Trophoblast cell (in vitro differentiated cells and primary cell): ENCODE measurements around the gene BCL3.
A peak's percentile ranks its signal among the peaks of the same experiment; 100 is the strongest.
"Not testable (repeated sequence)": the region's sequence is repeated elsewhere in the genome, so short reads cannot be mapped to it uniquely, and the experiment has no call there.

Source experiments
- DNase-seq, 2 donors: peaks; one replicate each; pipeline ENCODE4 v3.0.0-alpha.2; 2016
- H2AFZ ChIP-seq: 2 replicates; pipeline ENCODE4 v1.6.1; 2013; ENCODE audit warnings: low read length, moderate library complexity, mild to moderate bottlenecking; ENCODE audit not compliant: insufficient read depth, poor library complexity
- H2AK5ac ChIP-seq: 2 replicates; pipeline ENCODE4 v1.6.1; 2013; ENCODE audit warnings: mild to moderate bottlenecking, low read length
- H2BK120ac ChIP-seq: 2 replicates; pipeline ENCODE4 v1.6.1; 2013; ENCODE audit warnings: low read length, mild to moderate bottlenecking, moderate library complexity; ENCODE audit not compliant: insufficient read depth, poor library complexity
- H2BK12ac ChIP-seq: 2 replicates; pipeline ENCODE4 v1.6.1; 2013; ENCODE audit warnings: mild to moderate bottlenecking, low read length, moderate library complexity
- H2BK5ac ChIP-seq: 2 replicates; pipeline ENCODE4 v1.6.1; 2013; ENCODE audit warnings: low read length, low read depth, moderate library complexity, mild to moderate bottlenecking; ENCODE audit not compliant: poor library complexity
- H3K14ac ChIP-seq: 2 replicates; pipeline ENCODE4 v1.6.1; 2013; ENCODE audit warnings: mild to moderate bottlenecking, low read length
- H3K18ac ChIP-seq: 2 replicates; pipeline ENCODE4 v1.6.1; 2013; ENCODE audit warnings: mild to moderate bottlenecking, low read length
- H3K23ac ChIP-seq: 2 replicates; pipeline ENCODE4 v1.6.1; 2013; ENCODE audit warnings: low read length
- H3K27ac ChIP-seq: 2 replicates; pipeline ENCODE4 v1.5.1; 2013; ENCODE audit warnings: low read depth, mild to moderate bottlenecking, inconsistent platforms, low read length, moderate library complexity
- H3K27me3 ChIP-seq: 2 replicates; pipeline ENCODE4 v1.6.1; 2013; ENCODE audit warnings: inconsistent platforms, mild to moderate bottlenecking, low read length, moderate library complexity; ENCODE audit not compliant: insufficient read depth
- H3K36me3 ChIP-seq, 2 experiments: 1 replicate in 1 of 2; 2 replicates in 1 of 2; pipeline ENCODE4 v1.6.1; 2013; ENCODE audit warnings: low read length in 2 of 2, mild to moderate bottlenecking in 2 of 2, moderate library complexity in 1 of 2; ENCODE audit not compliant: insufficient read depth in 2 of 2, control insufficient read depth in 1 of 2
- H3K4ac ChIP-seq: 2 replicates; pipeline ENCODE4 v1.6.1; 2013; ENCODE audit warnings: low read depth, mild to moderate bottlenecking, low read length, moderate library complexity
- H3K4me1 ChIP-seq, 2 experiments: 1 replicate in 1 of 2; 2 replicates in 1 of 2; pipeline ENCODE4 v1.6.1; 2013; ENCODE audit warnings: low read length in 2 of 2, mild to moderate bottlenecking in 2 of 2, moderate library complexity in 1 of 2; ENCODE audit not compliant: insufficient read depth in 2 of 2, control insufficient read depth in 1 of 2
- H3K4me2 ChIP-seq: 2 replicates; pipeline ENCODE4 v1.6.1; 2013; ENCODE audit warnings: inconsistent platforms, mild to moderate bottlenecking, low read length, moderate library complexity
- H3K4me3 ChIP-seq: 2 replicates; pipeline ENCODE4 v1.5.1; 2013; ENCODE audit warnings: mild to moderate bottlenecking, low read depth, low read length, inconsistent platforms
- H3K79me1 ChIP-seq: one replicate; pipeline ENCODE4 v1.6.1; 2013; ENCODE audit warnings: low read length
- H3K79me2 ChIP-seq: 2 replicates; pipeline ENCODE4 v1.6.1; 2013; ENCODE audit warnings: low read length, mild to moderate bottlenecking; ENCODE audit not compliant: control insufficient read depth, insufficient read depth, poor library complexity
- H3K9ac ChIP-seq: 2 replicates; pipeline ENCODE4 v1.6.1; 2013; ENCODE audit warnings: mild to moderate bottlenecking, low read length
- H3K9me3 ChIP-seq: 2 replicates; pipeline ENCODE4 v1.6.1; 2013; ENCODE audit warnings: low read depth, mild to moderate bottlenecking, control low read depth, inconsistent platforms, low read length; ENCODE audit not compliant: insufficient read depth
- H4K12ac ChIP-seq: 2 replicates; pipeline ENCODE4 v1.6.1; 2013; ENCODE audit warnings: low read depth, mild to moderate bottlenecking, low read length, moderate library complexity
- H4K8ac ChIP-seq: 2 replicates; pipeline ENCODE4 v1.6.1; 2013; ENCODE audit warnings: low read depth, mild to moderate bottlenecking, low read length, moderate library complexity
- H4K91ac ChIP-seq: one replicate; pipeline ENCODE4 v1.6.1; 2013; ENCODE audit warnings: low read depth, mild to moderate bottlenecking, low read length, moderate library complexity
- WGBS: extraction: QIAGEN DNeasy Blood & Tissue Kit; methylation state at CpG from one replicate; pipeline ENCODE4 v1.1.7; 2013; ENCODE audit warnings: missing lambda C conversion rate; ENCODE audit not compliant: insufficient read length, insufficient coverage; ENCODE audit errors: extremely low coverage; 5-methylcytosine and 5-hydroxymethylcytosine counted together

Gene BCL3

GRCh38 chr19:44777715-44778347, 29.3 kb downstream of the BCL3 start, which contains the start of gene CBLC:
TSS of gene CBLC (plus strand) at chr19:44777890. CDS start at chr19:44777932, 42 bp downstream.
- no peaks in the 10 kb centered on the region for H3K79me2 ChIP-seq
- no peak within 1 kb of the TSS for H3K4ac ChIP-seq
- H3K18ac ChIP-seq = no peak within 1 kb of the TSS
- H4K12ac ChIP-seq = no peak within 1 kb of the TSS
- no peak within 1 kb of the TSS for H2AK5ac ChIP-seq
- DNase-seq = peak; percentile 91 to 94
- no peak within 1 kb of the TSS for H4K91ac ChIP-seq
- H2BK120ac ChIP-seq = no peak within 1 kb of the TSS
- no peak within 1 kb of the TSS for H3K27ac ChIP-seq
- no peak within 1 kb of the TSS for H2BK5ac ChIP-seq
- H2AFZ ChIP-seq = peak within 1 kb of the TSS; percentile 5
- no peaks in the 10 kb centered on the region for H3K79me1 ChIP-seq
- no peak within 1 kb of the TSS for H3K14ac ChIP-seq
- no CpG with 5 or more reads among the region's 47 CpGs for WGBS
- no peaks in the 10 kb centered on the region for H3K27me3 ChIP-seq
- no peak within 1 kb of the TSS for H3K4me3 ChIP-seq
- H3K23ac ChIP-seq = no peak within 1 kb of the TSS
- H2BK12ac ChIP-seq = no peak within 1 kb of the TSS
- H3K9me3 ChIP-seq = no peaks in the 10 kb centered on the region
- no peak within 1 kb of the TSS for H3K9ac ChIP-seq
- H3K4me1 ChIP-seq = peaks cover 5 to 8% of the 10 kb centered on the region in 2 experiments
- H3K4me2 ChIP-seq = peak within 1 kb of the TSS; percentile 63
- no peaks in the 10 kb centered on the region for H3K36me3 ChIP-seq
- H4K8ac ChIP-seq = peak within 1 kb of the TSS; percentile 48

GRCh38 chr19:44779150-44779549, 30.6 kb downstream of the BCL3 start:
- no peak overlapping the region for H3K23ac ChIP-seq
- H3K27ac ChIP-seq = no peak overlapping the region
- H3K79me2 ChIP-seq = no peaks in the 10 kb centered on the region
- H3K79me1 ChIP-seq = no peaks in the 10 kb centered on the region
- no peak overlapping the region for H3K4me2 ChIP-seq
- no peak overlapping the region for H3K4ac ChIP-seq
- no peaks in the 10 kb centered on the region for H3K9me3 ChIP-seq
- H4K12ac ChIP-seq = no peak overlapping the region
- no peak overlapping the region for H3K18ac ChIP-seq
- no CpG with 5 or more reads among the region's 2 CpGs for WGBS
- H4K8ac ChIP-seq = no peak overlapping the region
- H3K14ac ChIP-seq = no peak overlapping the region
- no peak overlapping the region for H2BK12ac ChIP-seq
- H3K9ac ChIP-seq = no peak overlapping the region
- no peak overlapping the region for H2BK120ac ChIP-seq
- DNase-seq = no peak
- peaks cover 5 to 8% of the 10 kb centered on the region in 2 experiments for H3K4me1 ChIP-seq
- H2AFZ ChIP-seq = no peak overlapping the region
- H3K27me3 ChIP-seq = no peaks in the 10 kb centered on the region
- no peak overlapping the region for H3K4me3 ChIP-seq
- no peaks in the 10 kb centered on the region for H3K36me3 ChIP-seq
- H2AK5ac ChIP-seq = no peak overlapping the region
- H2BK5ac ChIP-seq = no peak overlapping the region
- H4K91ac ChIP-seq = no peak overlapping the region

- H2BK120ac ChIP-seq, H3K14ac ChIP-seq, H3K18ac ChIP-seq, DNase-seq, H3K4ac ChIP-seq, H3K9me3 ChIP-seq, H3K4me1 ChIP-seq, H3K27ac ChIP-seq, H3K4me3 ChIP-seq, H4K12ac ChIP-seq, H4K8ac ChIP-seq, H3K23ac ChIP-seq, H3K79me2 ChIP-seq, H2AFZ ChIP-seq, H3K9ac ChIP-seq, H3K4me2 ChIP-seq, H4K91ac ChIP-seq, H2AK5ac ChIP-seq, H2BK12ac ChIP-seq, H3K79me1 ChIP-seq, H3K36me3 ChIP-seq, H3K27me3 ChIP-seq, H2BK5ac ChIP-seq: not testable (repeated sequence)
- no CpG with 5 or more reads among the region's 2 CpGs for WGBS
Measured at GRCh38 chr19:44781694-44782093, 33.2 kb downstream of the BCL3 start.

- Histone ChIP-seq H4K91ac (no peak overlapping the region), H2BK5ac (no peak overlapping the region), H3K36me3 (no peaks in the 10 kb centered on the region), H3K27ac (no peak overlapping the region), H4K8ac (no peak overlapping the region), H3K27me3 (no peaks in the 10 kb centered on the region), H2AK5ac (no peak overlapping the region), H2AFZ (no peak overlapping the region), H3K18ac (no peak overlapping the region), H2BK120ac (no peak overlapping the region), H3K23ac (no peak overlapping the region), H4K12ac (no peak overlapping the region), H2BK12ac (no peak overlapping the region), H3K4me1 (peaks cover 0 to 3% of the 10 kb centered on the region in 2 experiments), H3K9ac (no peak overlapping the region), H3K4ac (no peak overlapping the region), H3K79me1 (no peaks in the 10 kb centered on the region), H3K4me3 (no peak overlapping the region), H3K14ac (no peak overlapping the region), H3K79me2 (no peaks in the 10 kb centered on the region), H3K9me3 (no peaks in the 10 kb centered on the region), H3K4me2 (no peak overlapping the region)
- no peak for DNase-seq
- no CpG with 5 or more reads among the region's 5 CpGs for WGBS
Measured at GRCh38 chr19:44782729-44783128, 34.2 kb downstream of the BCL3 start.
